DOHH2 (cell line): Measurements from ENCODE around the gene WDFY4.
A peak's percentile ranks its signal among the peaks of the same experiment; 100 is the strongest.

Experiments
- H3F3A ChIP-seq: fragments of 200-600 bp; sonication (generic), shearing (Covaris generic); 2 replicates; pipeline ENCODE4 v1.6.0; 2016; ENCODE audit warnings: antibody characterized with exemption, mild to moderate bottlenecking; ENCODE audit not compliant: control insufficient read depth, insufficient read depth
- H3K27ac ChIP-seq: fragments of 200-600 bp; sonication (generic); 2 replicates; pipeline ENCODE4 v1.5.1; 2014; ENCODE audit warnings: low read depth, mild to moderate bottlenecking, low read length, moderate library complexity
- H3K27me3 ChIP-seq: fragments of 200-600 bp; sonication (generic); 2 replicates; pipeline ENCODE4 v1.6.1; 2014; ENCODE audit warnings: mild to moderate bottlenecking, low read length, mixed read lengths; ENCODE audit not compliant: control insufficient read depth
- H3K36me3 ChIP-seq: fragments of 200-600 bp; sonication (generic); 2 replicates; pipeline ENCODE4 v1.6.1; 2014; ENCODE audit warnings: mild to moderate bottlenecking, low read length, moderate library complexity, mixed read lengths; ENCODE audit not compliant: control insufficient read depth
- H3K4me1 ChIP-seq: fragments of 200-600 bp; sonication (generic); 2 replicates; pipeline ENCODE4 v1.6.1; 2014; ENCODE audit warnings: mild to moderate bottlenecking, low read length, mixed read lengths; ENCODE audit not compliant: control insufficient read depth
- H3K4me2 ChIP-seq: fragments of 200-600 bp; sonication (generic); 2 replicates; pipeline ENCODE4 v1.6.0; 2014; ENCODE audit warnings: mild to moderate bottlenecking, low read length, moderate library complexity
- H3K4me3 ChIP-seq: fragments of 200-600 bp; sonication (generic); 2 replicates; pipeline ENCODE4 v1.5.1; 2014; ENCODE audit warnings: mild to moderate bottlenecking, low read length, mixed read lengths
- H3K79me2 ChIP-seq: fragments of 200-600 bp; sonication (generic); 2 replicates; pipeline ENCODE4 v1.6.1; 2014; ENCODE audit warnings: mild to moderate bottlenecking, low read length, mixed read lengths; ENCODE audit not compliant: control insufficient read depth
- H3K9me2 ChIP-seq: fragments of 200-600 bp; sonication (generic); replicated peaks from 2 replicates; pipeline ENCODE4 v1.6.1; 2014; ENCODE audit warnings: mild to moderate bottlenecking, low read length, mixed read lengths; ENCODE audit not compliant: control insufficient read depth
- H3K9me3 ChIP-seq: fragments of 200-600 bp; sonication (generic); 2 replicates; pipeline ENCODE4 v1.6.1; 2014; ENCODE audit warnings: antibody characterized with exemption, low read length, mixed read lengths; ENCODE audit not compliant: control insufficient read depth, insufficient read depth
- H4K20me1 ChIP-seq: fragments of 200-600 bp; sonication (generic); 2 replicates; pipeline ENCODE4 v1.6.0; 2014; ENCODE audit warnings: low read depth, mild to moderate bottlenecking, antibody characterized with exemption, low read length, moderate library complexity; ENCODE audit not compliant: control insufficient read depth, insufficient read depth
- CTCF ChIP-seq: fragments of 200-600 bp; sonication (generic); IDR thresholded peaks from one replicate; pipeline ENCODE4 v1.5.1; 2014; ENCODE audit warnings: antibody characterized with exemption, mild to moderate bottlenecking, low read depth, low read length; ENCODE audit not compliant: poor library complexity, severe bottlenecking
- EZH2phosphoT487 ChIP-seq: fragments of 200-600 bp; sonication (generic); IDR thresholded peaks from 2 replicates; pipeline ENCODE4 v1.6.1; 2017; ENCODE audit warnings: borderline replicate concordance, mild to moderate bottlenecking, antibody characterized with exemption, low read length, moderate library complexity, mixed read lengths

The WDFY4 gene

GRCh38 chr10:48798481-48799254 is 114.0 kb downstream of the WDFY4 start:
- H3K27ac ChIP-seq: no peak overlapping the region
- TF ChIP-seq CTCF (no peak), EZH2phosphoT487 (no peak)
- no peaks in the 10 kb centered on the region for H4K20me1 ChIP-seq
- no peak overlapping the region for H3K4me2 ChIP-seq
- H3K9me2 ChIP-seq: no peaks in the 10 kb centered on the region
- no peaks in the 10 kb centered on the region for H3K9me3 ChIP-seq
- peaks cover 27% of the 10 kb centered on the region for H3K4me1 ChIP-seq
- no peak overlapping the region for H3K4me3 ChIP-seq
- peaks cover 43% of the 10 kb centered on the region for H3F3A ChIP-seq
- no peaks in the 10 kb centered on the region for H3K27me3 ChIP-seq
- H3K36me3 ChIP-seq: peaks cover 49% of the 10 kb centered on the region
- H3K79me2 ChIP-seq: no peaks in the 10 kb centered on the region

GRCh38 chr10:48799341-48800006 is 114.8 kb downstream of the WDFY4 start:
- peaks cover 43% of the 10 kb centered on the region for H3F3A ChIP-seq
- peak overlapping the region; percentile 61 for H3K27ac ChIP-seq
- H3K4me3 ChIP-seq: no peak overlapping the region
- no peaks in the 10 kb centered on the region for H3K9me3 ChIP-seq
- peaks cover 27% of the 10 kb centered on the region for H3K4me1 ChIP-seq
- H3K36me3 ChIP-seq: peaks cover 53% of the 10 kb centered on the region
- no peaks in the 10 kb centered on the region for H4K20me1 ChIP-seq
- no peaks in the 10 kb centered on the region for H3K9me2 ChIP-seq
- no peak overlapping the region for H3K4me2 ChIP-seq
- no peaks in the 10 kb centered on the region for H3K27me3 ChIP-seq
- TF ChIP-seq EZH2phosphoT487 (no peak), CTCF (no peak)
- H3K79me2 ChIP-seq: no peaks in the 10 kb centered on the region

GRCh38 chr10:48800007-48800675 is 115.5 kb downstream of the WDFY4 start:
- Histone ChIP-seq H3K4me2 (peak overlapping the region; percentile 53), H3K9me2 (no peaks in the 10 kb centered on the region), H3K4me3 (peak overlapping the region; percentile 3; the same call in 1 of the 2 replicates), H3K79me2 (no peaks in the 10 kb centered on the region), H3F3A (peaks cover 43% of the 10 kb centered on the region), H3K9me3 (no peaks in the 10 kb centered on the region), H4K20me1 (no peaks in the 10 kb centered on the region), H3K27ac (peak overlapping the region; percentile 61), H3K36me3 (peaks cover 60% of the 10 kb centered on the region), H3K4me1 (peaks cover 27% of the 10 kb centered on the region), H3K27me3 (no peaks in the 10 kb centered on the region)
- no peak for TF ChIP-seq EZH2phosphoT487
- no peak for TF ChIP-seq CTCF
